Measurements from ENCODE around the gene RNASEH2A.

DNA sequence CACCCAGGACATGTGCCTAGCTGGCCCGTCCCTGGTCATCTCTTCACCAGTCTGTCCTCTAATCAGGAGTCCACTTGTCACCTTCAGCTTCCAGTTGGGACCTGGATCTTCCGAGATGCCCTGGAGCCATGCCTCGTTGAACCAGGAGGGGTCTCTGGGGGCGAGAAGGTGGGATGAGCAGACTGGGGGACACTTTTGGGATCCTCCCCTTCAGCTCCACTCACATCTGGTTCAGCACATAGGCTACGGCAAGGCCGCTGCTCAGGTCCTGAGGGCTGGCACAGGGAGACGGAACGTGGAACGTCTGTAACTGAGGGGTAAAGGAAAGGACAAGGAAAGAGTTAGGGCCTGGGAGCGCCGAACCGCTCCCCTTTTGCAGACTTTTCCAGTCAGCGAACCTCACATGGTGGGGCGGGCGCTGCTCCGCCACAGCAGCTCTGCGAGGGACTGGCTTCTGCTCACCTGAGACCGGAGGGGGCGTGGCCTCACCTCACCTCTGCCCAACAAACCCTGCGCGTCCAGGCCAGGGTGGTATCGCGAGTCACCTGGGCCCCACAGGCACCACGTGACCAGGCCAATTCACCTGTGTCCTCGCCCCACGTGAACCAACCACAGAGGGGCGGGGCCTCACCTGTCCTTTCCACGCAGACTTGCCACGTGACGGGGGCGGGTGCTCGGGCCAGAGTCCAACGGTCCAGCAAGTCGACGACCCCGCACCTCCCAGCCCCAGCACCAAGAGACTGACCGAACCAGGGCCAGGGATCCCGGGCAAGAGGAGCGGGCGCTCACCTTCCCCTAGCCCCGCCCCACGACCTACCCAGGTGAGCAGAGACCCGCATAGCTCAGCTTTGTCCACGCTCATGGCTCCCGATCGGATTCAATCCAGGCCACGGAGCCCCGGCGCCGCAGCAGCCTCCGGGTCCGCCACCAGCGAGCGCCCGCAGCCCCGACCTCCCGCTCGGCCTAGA lies 31.5 kb upstream of the RNASEH2A start, which contains the start of gene HOOK2:
- no peak for TF ChIP-seq CTCF (IDR thresholded peaks at IDR 0.05)
- peak in 1 of 2 donors; percentile 55 for TF ChIP-seq POLR2A (IDR thresholded peaks at IDR 0.05)

All from uterus (tissue), 2 donors.